ELF-1 (cell line): ENCODE data around the gene SLCO3A1.
"Not testable (repeated sequence)": the region's sequence is repeated elsewhere in the genome, so short reads cannot be mapped to it uniquely, and the experiment has no call there.

Experiments used
- DNase-seq: peaks from one replicate; pipeline ENCODE4 v3.0.0-alpha.2; 2016; ENCODE audit warnings: low read depth, low spot score

The SLCO3A1 gene

GRCh38 chr15:92033723-92034122 lies 180.2 kb downstream of the SLCO3A1 start:
- no peak for DNase-seq

- no peak for DNase-seq
Observed at GRCh38 chr15:92034227-92034626, 180.7 kb downstream of the SLCO3A1 start.

DNA sequence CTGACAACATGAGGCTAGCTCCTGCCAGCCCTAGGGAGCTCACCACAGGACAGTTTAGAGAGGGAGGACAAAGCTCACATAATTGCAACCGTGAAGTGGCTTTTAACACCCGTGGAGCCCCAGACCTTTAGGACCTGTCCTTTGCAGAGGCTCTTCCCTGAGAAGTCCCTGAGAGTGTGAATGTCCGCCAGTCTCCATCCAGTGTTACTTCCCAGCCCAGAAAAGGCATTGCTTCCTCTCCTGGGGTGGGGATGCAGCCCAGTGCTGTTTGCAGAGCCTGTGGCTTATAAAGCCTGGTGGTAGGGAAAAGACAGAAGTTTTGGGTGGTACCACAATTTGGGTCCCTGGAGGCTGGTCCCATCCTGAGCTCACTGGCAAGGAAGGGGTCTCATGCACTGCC lies 182.0 kb downstream of the SLCO3A1 start:
- DNase-seq = no peak

GRCh38 chr15:92035961-92036360 lies 182.5 kb downstream of the SLCO3A1 start:
- no peak for DNase-seq

DNA sequence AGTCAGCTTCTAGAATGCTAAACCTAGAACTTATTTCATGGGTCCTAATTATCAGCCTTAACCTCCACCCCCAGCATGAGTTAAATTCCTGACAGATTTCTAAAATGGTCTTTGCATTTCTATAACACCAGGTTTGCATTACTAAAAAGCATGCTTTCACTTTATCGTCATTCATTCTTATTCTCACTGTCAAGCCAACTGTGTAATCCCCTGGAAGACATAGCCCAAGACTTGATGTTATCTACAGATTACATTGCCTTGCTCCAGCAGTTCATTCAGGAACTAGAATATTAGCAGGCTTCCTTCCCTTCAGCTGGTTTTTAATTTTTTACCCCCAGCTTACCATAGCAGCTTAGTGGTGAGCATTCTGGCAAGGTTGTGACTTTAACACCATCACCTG lies 184.0 kb downstream of the SLCO3A1 start:
- no peak for DNase-seq

DNA sequence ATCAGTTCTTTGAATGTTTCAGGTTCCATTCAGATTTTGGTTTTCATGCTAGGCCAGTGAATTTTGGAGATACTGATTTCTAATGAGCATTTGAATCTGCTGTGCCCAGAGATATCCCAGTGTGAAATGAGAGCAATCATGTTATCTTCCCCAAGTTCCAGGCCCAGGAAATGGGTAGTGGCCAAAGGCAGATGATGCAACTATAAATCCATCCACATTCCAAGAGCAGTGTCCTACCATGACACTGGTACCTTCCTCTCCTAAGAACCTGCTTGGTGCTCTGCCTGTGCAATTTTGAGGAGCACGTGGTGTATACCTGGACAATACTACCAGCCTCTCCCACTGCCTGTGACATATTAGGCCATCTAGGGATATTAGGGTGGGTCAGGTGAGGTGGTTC lies 186.8 kb downstream of the SLCO3A1 start:
- DNase-seq = no peak

GRCh38 chr15:92041371-92041770 lies 187.9 kb downstream of the SLCO3A1 start:
- DNase-seq = no peak

GRCh38 chr15:92043283-92043682 lies 189.8 kb downstream of the SLCO3A1 start:
- no peak for DNase-seq

GRCh38 chr15:92044203-92044909 lies 190.8 kb downstream of the SLCO3A1 start:
- DNase-seq = no peak

GRCh38 chr15:92047900-92048299 lies 194.4 kb downstream of the SLCO3A1 start:
- DNase-seq = no peak

- DNase-seq = no peak
Observed at GRCh38 chr15:92048739-92049138, 195.2 kb downstream of the SLCO3A1 start.

DNA sequence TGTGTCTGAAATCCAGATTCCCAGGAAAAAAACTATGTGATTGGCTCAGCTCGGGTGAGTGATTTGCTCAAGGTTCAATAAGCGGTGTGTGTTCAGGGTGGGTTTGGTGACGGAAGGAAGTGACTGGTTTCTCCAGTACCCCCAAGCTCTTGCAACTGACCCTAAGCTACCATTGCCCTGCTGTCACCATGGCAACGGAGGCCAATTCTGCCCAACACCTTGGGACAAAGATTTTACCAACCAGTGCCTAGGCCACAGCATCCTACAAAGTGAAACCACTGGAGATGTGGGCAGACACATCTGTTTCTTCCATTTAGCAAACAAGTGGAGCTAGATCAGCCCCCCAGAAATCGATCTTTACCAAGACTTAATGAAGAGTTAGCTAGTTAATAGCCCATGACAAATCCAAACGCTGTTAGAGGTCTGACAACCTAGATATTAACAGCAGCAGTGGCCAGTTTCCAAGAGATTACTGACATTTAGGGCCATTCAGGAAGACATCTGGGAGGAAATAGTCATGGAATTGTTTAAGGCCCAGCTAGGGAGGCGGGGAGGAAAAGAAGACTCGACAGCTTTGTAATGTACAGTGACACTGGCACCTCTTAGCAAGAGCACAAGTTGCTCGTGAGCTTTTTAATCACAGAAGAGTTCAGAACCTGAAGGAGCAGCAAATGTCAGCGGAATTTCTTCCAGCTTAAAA lies 195.9 kb downstream of the SLCO3A1 start:
- no peak for DNase-seq

GRCh38 chr15:92050220-92050898 lies 196.9 kb downstream of the SLCO3A1 start:
- DNase-seq = no peak

DNA sequence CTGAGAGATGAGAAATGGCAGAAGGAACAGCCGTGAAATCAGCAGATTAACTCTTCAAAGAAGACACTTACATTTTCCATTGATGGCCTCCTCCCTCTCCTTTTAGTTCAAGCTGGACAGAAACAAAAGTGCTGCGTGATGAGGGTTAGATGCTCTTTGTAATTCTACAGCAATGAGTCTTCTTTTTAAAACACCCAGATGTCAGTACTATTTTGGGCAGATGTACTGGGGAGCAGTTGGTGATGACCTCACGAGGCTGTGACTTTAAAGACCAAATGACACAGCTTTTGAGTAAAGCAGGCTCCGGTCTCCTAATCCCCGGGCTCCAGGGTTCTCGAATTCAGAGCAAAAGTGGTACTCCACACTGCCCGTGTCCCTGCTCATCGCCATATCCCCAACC lies 198.2 kb downstream of the SLCO3A1 start:
- DNase-seq = no peak

DNA sequence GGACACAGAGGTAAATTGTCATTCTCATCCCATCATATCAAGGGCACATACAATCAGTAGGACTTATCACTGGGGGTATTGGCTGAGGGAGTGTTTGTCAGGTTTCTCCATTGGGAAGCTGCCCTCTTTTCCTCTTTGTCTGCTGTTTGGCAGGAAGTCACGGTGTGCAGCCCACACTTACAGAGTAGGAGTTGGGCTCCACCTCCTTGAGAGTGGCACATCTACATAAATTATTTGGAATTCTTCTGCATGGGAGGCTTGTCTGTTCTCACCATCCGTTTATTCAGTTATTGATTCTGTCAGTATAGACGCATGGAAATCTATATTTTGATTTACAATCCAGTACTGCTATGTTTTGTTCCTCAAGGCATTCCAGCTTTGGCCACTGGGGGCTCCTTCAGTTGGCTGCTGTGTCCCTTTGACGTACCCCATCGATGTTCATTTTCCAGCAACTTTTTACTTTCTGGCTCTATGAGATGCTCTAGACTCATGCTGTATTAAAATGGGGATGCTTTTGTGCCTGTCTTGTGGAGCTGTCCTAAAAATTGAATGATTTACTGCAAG lies 200.3 kb downstream of the SLCO3A1 start:
- no peak for DNase-seq

DNA sequence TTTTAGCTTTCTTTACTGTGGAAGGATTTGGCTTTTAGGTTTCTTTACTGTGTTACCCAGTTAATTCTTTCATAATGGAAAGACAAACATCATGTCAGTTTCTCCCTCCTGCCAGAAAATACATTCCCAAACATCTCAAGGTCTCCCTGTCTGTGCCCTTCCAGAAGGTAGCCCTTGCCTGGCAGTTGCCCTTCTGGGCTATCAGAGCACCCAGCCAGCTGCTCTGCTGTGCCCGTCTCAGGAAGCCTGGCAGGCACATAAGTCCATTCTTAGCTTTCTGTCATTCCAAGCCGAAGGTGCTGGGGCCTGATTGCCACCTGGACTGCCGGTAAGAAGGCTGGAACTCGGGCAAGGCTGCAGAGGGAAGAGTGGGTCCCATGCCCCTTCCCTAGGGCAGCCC lies 203.4 kb downstream of the SLCO3A1 start:
- DNase-seq = no peak

- no peak for DNase-seq
Observed at GRCh38 chr15:92059036-92059970, 205.8 kb downstream of the SLCO3A1 start.

DNA sequence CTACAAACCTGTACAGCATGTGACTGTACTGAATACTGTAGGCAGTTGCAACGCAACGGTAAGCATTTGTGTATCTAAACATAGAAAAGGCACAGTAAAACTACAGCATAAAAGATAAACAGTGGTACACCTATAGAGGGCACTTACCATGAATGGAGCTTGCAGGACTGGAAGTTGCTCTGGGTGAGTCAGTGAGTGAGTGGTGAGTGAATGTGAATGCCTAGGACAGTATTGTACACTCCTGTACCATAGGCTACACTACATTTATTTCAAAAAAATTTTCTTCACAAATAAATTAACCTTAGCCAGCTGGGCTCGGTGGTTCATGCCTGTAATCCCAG lies 206.4 kb downstream of the SLCO3A1 start:
- DNase-seq = not testable (repeated sequence)

GRCh38 chr15:92061511-92062195 lies 208.1 kb downstream of the SLCO3A1 start:
- DNase-seq = no peak

DNA sequence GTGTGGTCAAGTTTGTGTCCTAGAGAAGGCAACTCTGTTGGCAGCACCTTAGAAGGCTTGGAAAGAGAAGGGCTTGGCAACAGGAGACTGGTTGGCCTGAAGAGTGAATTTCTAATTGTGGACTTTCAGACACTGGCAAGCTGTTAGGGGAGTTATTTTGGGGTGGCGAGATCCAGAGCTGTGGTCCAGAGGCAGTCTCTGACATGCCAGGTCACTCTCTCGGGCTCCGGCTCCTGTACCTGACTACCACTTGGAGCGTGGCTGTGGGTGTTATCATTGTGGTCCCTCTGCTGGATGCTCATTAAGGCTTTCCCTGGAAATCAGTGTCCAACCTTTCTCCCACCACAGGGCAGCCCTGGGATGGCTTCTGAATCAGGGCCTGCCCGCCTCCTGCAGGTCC lies 209.0 kb downstream of the SLCO3A1 start:
- DNase-seq = no peak

GRCh38 chr15:92068121-92068520 lies 214.6 kb downstream of the SLCO3A1 start:
- DNase-seq = no peak
